Measurements from ENCODE around the gene GABRP. TPM values are rescaled to one million over a fixed set of nuclear protein-coding genes. Genes with fewer than 3 reads are reported as not detected.

Gene GABRP
- total RNA-seq, 1 experiment from 2014 or later, result not detected

DNA sequence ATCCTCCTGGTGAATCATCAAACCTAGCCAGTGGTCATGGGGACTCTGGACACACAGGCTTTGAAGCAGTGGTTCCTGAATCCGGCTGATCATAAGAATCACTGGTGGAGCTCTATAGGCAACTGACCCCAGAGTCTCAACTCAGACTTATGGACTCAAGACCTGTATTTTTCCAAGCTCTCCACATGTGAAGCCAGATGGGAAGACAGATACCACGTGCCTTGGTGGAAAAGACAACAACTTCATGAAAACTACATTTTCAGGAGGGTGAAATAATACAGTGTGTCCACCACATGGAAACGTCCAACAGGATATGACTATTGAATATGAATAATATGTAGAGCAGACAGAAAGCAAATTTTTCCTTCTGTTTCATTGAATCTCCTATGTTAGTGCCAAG lies 33.7 kb downstream of the GABRP start:
- H3K9me3 ChIP-seq (ENCODE audit: control insufficient read depth, insufficient read depth, low read depth, low read length), result no peaks in the 10 kb centered on the region
- ATAC-seq (no peak), DNase-seq (ENCODE audit: low read depth, low spot score) (no peak)
- H3K4me1 ChIP-seq (ENCODE audit: control insufficient read depth, insufficient read depth, low read length), result no peaks in the 10 kb centered on the region
- no peak for TF ChIP-seq TCF7L2 (IDR thresholded peaks at IDR 0.05; ENCODE audit: low read depth, low read length)
- TF ChIP-seq SIN3A (IDR thresholded peaks at IDR 0.05; ENCODE audit: borderline replicate concordance, insufficient read depth, low read depth, low read length), result no peak
- TF ChIP-seq, protein P1, sequence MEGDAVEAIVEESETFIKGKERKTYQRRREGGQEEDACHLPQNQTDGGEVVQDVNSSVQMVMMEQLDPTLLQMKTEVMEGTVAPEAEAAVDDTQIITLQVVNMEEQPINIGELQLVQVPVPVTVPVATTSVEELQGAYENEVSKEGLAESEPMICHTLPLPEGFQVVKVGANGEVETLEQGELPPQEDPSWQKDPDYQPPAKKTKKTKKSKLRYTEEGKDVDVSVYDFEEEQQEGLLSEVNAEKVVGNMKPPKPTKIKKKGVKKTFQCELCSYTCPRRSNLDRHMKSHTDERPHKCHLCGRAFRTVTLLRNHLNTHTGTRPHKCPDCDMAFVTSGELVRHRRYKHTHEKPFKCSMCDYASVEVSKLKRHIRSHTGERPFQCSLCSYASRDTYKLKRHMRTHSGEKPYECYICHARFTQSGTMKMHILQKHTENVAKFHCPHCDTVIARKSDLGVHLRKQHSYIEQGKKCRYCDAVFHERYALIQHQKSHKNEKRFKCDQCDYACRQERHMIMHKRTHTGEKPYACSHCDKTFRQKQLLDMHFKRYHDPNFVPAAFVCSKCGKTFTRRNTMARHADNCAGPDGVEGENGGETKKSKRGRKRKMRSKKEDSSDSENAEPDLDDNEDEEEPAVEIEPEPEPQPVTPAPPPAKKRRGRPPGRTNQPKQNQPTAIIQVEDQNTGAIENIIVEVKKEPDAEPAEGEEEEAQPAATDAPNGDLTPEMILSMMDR (IDR thresholded peaks at IDR 0.05), result no peak
- TF ChIP-seq, protein P2, sequence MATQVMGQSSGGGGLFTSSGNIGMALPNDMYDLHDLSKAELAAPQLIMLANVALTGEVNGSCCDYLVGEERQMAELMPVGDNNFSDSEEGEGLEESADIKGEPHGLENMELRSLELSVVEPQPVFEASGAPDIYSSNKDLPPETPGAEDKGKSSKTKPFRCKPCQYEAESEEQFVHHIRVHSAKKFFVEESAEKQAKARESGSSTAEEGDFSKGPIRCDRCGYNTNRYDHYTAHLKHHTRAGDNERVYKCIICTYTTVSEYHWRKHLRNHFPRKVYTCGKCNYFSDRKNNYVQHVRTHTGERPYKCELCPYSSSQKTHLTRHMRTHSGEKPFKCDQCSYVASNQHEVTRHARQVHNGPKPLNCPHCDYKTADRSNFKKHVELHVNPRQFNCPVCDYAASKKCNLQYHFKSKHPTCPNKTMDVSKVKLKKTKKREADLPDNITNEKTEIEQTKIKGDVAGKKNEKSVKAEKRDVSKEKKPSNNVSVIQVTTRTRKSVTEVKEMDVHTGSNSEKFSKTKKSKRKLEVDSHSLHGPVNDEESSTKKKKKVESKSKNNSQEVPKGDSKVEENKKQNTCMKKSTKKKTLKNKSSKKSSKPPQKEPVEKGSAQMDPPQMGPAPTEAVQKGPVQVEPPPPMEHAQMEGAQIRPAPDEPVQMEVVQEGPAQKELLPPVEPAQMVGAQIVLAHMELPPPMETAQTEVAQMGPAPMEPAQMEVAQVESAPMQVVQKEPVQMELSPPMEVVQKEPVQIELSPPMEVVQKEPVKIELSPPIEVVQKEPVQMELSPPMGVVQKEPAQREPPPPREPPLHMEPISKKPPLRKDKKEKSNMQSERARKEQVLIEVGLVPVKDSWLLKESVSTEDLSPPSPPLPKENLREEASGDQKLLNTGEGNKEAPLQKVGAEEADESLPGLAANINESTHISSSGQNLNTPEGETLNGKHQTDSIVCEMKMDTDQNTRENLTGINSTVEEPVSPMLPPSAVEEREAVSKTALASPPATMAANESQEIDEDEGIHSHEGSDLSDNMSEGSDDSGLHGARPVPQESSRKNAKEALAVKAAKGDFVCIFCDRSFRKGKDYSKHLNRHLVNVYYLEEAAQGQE (IDR thresholded peaks at IDR 0.05; ENCODE audit: insufficient read depth in 1 of 2, low read depth in 2 of 2, low read length in 1 of 2), result no peak
- TF ChIP-seq POLR2AphosphoS5 (IDR thresholded peaks at IDR 0.05; ENCODE audit: low read depth, low read length), result no peak
- no peaks in the 10 kb centered on the region; the same call in 1 of the 2 replicates for H3K27me3 ChIP-seq (ENCODE audit: control insufficient read depth, insufficient read depth, low read length)
- H3K27ac ChIP-seq (ENCODE audit: low read length), result no peak overlapping the region
- in situ Hi-C loops (cut with HindIII; ENCODE audit: low pct_unique_long_range_greater_than_20kb, low sequenced_read_pairs), result no loop called here
- BruUV-seq (replicated peaks), result no TSS peak
- POLR2A ChIA-PET, result no interaction called here
- H3K36me3 ChIP-seq (ENCODE audit: control insufficient read depth, insufficient read depth, low read length), result no peaks in the 10 kb centered on the region
- H3K4me3 ChIP-seq (ENCODE audit: low read depth in 2 of 2, low read length in 2 of 2), result no peak overlapping the region
- CTCF ChIA-PET, result no interaction called here
- intact Hi-C loops (cut with micrococcal nuclease; ENCODE audit: unreplicated experiment), result no loop called here

DNA sequence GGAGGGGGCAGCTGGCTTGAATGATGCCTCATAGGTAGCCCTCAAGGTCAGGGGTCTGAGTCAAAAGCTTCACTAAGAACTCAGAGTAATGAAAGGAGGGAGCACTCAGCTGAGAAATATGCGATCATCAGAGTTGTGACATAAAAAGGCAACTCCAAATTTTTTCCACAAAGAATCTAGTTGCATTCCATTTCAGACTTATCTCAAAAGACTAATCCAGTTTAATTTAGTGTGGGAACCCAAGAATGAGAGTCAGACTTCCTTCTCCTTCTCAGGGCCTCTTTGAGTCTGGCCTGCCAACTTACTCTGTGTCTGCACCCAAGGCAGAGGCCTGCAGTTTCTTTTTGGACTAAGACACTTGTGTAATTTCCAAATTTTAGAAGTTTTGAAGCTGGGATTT lies 34.7 kb downstream of the GABRP start:
- in situ Hi-C loops (cut with HindIII; ENCODE audit: low pct_unique_long_range_greater_than_20kb, low sequenced_read_pairs) (no loop called here), intact Hi-C loops (cut with micrococcal nuclease; ENCODE audit: unreplicated experiment) (no loop called here)
- Histone ChIP-seq H3K27ac (ENCODE audit: low read length) (no peak overlapping the region), H3K9me3 (ENCODE audit: control insufficient read depth, insufficient read depth, low read depth, low read length) (no peaks in the 10 kb centered on the region), H3K4me1 (ENCODE audit: control insufficient read depth, insufficient read depth, low read length) (no peaks in the 10 kb centered on the region), H3K4me3 (ENCODE audit: low read depth in 2 of 2, low read length in 2 of 2) (no peak overlapping the region), H3K36me3 (ENCODE audit: control insufficient read depth, insufficient read depth, low read length) (no peaks in the 10 kb centered on the region), H3K27me3 (ENCODE audit: control insufficient read depth, insufficient read depth, low read length) (peaks cover 2% of the 10 kb centered on the region; the same call in 1 of the 2 replicates)
- TF ChIP-seq, protein P2 (IDR thresholded peaks at IDR 0.05; ENCODE audit: insufficient read depth in 1 of 2, low read depth in 2 of 2, low read length in 1 of 2), result no peak
- no peak for TF ChIP-seq POLR2AphosphoS5 (IDR thresholded peaks at IDR 0.05; ENCODE audit: low read depth, low read length)
- TF ChIP-seq SIN3A (IDR thresholded peaks at IDR 0.05; ENCODE audit: borderline replicate concordance, insufficient read depth, low read depth, low read length), result no peak
- no peak for TF ChIP-seq TCF7L2 (IDR thresholded peaks at IDR 0.05; ENCODE audit: low read depth, low read length)
- TF ChIP-seq, protein P1 (IDR thresholded peaks at IDR 0.05), result no peak
- CTCF ChIA-PET, result no interaction called here
- ATAC-seq, result no peak
- POLR2A ChIA-PET, result no interaction called here
- no peak for DNase-seq (ENCODE audit: low read depth, low spot score)
- BruUV-seq (replicated peaks), result no TSS peak

All from Panc1 (cell line).